Head of caudate nucleus (tissue), 42 donors: ENCODE data around the gene CSTF3.
A peak's percentile ranks its signal among the peaks of the same experiment; 100 is the strongest.

Source experiments
- DNase-seq, 42 donors: peaks; one replicate each; pipeline versions ENCODE4 v3.0.0 to v3.0.0-alpha.2; 2020 to 2021; ENCODE audit warnings: mixed read lengths in 7 of 42
- intact Hi-C: fragments of 100-400 bp; cut with DNase I; formaldehyde crosslinking; loops from one replicate; pipeline ENCODE4 v1.15.0; 2022

Gene CSTF3

GRCh38 chr11:33116535-33116934, 44.7 kb downstream of the CSTF3 start:
- intact Hi-C loops: no loop called here
- no peak for DNase-seq

- intact Hi-C loops: no loop called here
- no peak for DNase-seq
These were observed 51.2 kb downstream of the CSTF3 start for GRCh38 chr11:33110083-33110482.

GRCh38 chr11:33109294-33109895, 51.9 kb downstream of the CSTF3 start:
- intact Hi-C loops: no loop called here
- DNase-seq: no peak

- no peak for DNase-seq
- intact Hi-C loops: no loop called here
These were observed 57.4 kb downstream of the CSTF3 start for GRCh38 chr11:33103836-33104235.

GRCh38 chr11:33094157-33094556, 67.1 kb downstream of the CSTF3 start:
- no peak for DNase-seq
- intact Hi-C loops: no loop called here

GRCh38 chr11:33089776-33090175, 71.5 kb downstream of the CSTF3 start:
- no peak for DNase-seq
- intact Hi-C loops: no loop called here

GRCh38 chr11:33086017-33086416, 75.3 kb downstream of the CSTF3 start:
- intact Hi-C loops: no loop called here
- DNase-seq: no peak

GRCh38 chr11:33083918-33084317, 77.4 kb downstream of the CSTF3 start:
- DNase-seq: no peak
- intact Hi-C loops: no loop called here

- DNase-seq: no peak
- intact Hi-C loops: no loop called here
These were observed 88.8 kb downstream of the CSTF3 start for GRCh38 chr11:33072465-33072864.

GRCh38 chr11:33068611-33069340, 92.5 kb downstream of the CSTF3 start:
- intact Hi-C loops: loop anchor here (5.0 kb wide), 1 partner anchor 106 kb away; no protein-coding TSS in a partner anchor
- DNase-seq: no peak

- intact Hi-C loops: loop anchor here (5.0 kb wide), 1 partner anchor 105 kb away; no protein-coding TSS in a partner anchor
- DNase-seq: no peak
These were observed 94.0 kb downstream of the CSTF3 start for GRCh38 chr11:33067294-33067693.

GRCh38 chr11:33065445-33066178, 95.7 kb downstream of the CSTF3 start:
- peak; percentile 36 to 86 (median 68) for DNase-seq
- intact Hi-C loops: loop anchor here (5.0 kb wide), 1 partner anchor 103 kb away; no protein-coding TSS in a partner anchor

GRCh38 chr11:33064866-33065265, 96.4 kb downstream of the CSTF3 start:
- DNase-seq: no peak
- intact Hi-C loops: loop anchor here (5.0 kb wide), 1 partner anchor 103 kb away; no protein-coding TSS in a partner anchor

- peak in 4 of 42 donors; percentile 14 to 51 (median 33) for DNase-seq
- intact Hi-C loops: no loop called here
These were observed 97.1 kb downstream of the CSTF3 start for GRCh38 chr11:33064033-33064825.

GRCh38 chr11:33063326-33063881, 97.9 kb downstream of the CSTF3 start:
- intact Hi-C loops: no loop called here
- no peak for DNase-seq

GRCh38 chr11:33062137-33062536, 99.1 kb downstream of the CSTF3 start:
- no peak for DNase-seq
- intact Hi-C loops: no loop called here

- peak in 1 of 42 donors; percentile 6 for DNase-seq
- intact Hi-C loops: no loop called here
These were observed 101.0 kb downstream of the CSTF3 start for GRCh38 chr11:33060271-33060670.

- DNase-seq: peak in 1 of 42 donors; percentile 9
- intact Hi-C loops: no loop called here
These were observed 101.8 kb downstream of the CSTF3 start for GRCh38 chr11:33059331-33060007.
